SK-N-SH (cell line): ENCODE measurements around the gene LMF1.

ENCODE experiments used
- GABPA ChIP-seq: IDR thresholded peaks from 2 replicates; pipeline ENCODE4 v1.4.0; 2012; ENCODE audit warnings: low read depth, mild to moderate bottlenecking
- NFIC ChIP-seq: IDR thresholded peaks from 2 replicates; pipeline ENCODE4 v1.4.0; 2012; ENCODE audit warnings: borderline replicate concordance
- NRF1 ChIP-seq: IDR thresholded peaks from 2 replicates; pipeline ENCODE4 v1.6.1; 2012; ENCODE audit warnings: low read depth, mild to moderate bottlenecking, low read length
- POLR2AphosphoS5 ChIP-seq: IDR thresholded peaks from 2 replicates; pipeline ENCODE4 v1.6.1; 2012; ENCODE audit warnings: low read depth, low read length
- SIN3A ChIP-seq: IDR thresholded peaks from 2 replicates; pipeline ENCODE4 v1.6.1; 2012; ENCODE audit warnings: low read depth, mild to moderate bottlenecking, low read length, moderate library complexity, borderline replicate concordance
- YY1 ChIP-seq: IDR thresholded peaks from 2 replicates; pipeline ENCODE4 v1.4.0; 2012; ENCODE audit warnings: low read depth, mild to moderate bottlenecking
- TF ChIP-seq, protein P1 (sequence below): fragments of 200-600 bp; sonication (generic); IDR thresholded peaks from 2 replicates; pipeline ENCODE4 v1.6.1; 2017; ENCODE audit warnings: antibody characterized with exemption, mild to moderate bottlenecking, moderate library complexity
- TF ChIP-seq, protein P2 (sequence below): IDR thresholded peaks from 2 replicates; pipeline ENCODE4 v1.4.0; 2012; ENCODE audit warnings: low read depth, borderline replicate concordance
- TF ChIP-seq, protein P3 (sequence below): fragments of 150-350 bp; IDR thresholded peaks from 2 replicates; pipeline ENCODE4 v1.6.1; 2016; ENCODE audit warnings: mild to moderate bottlenecking, low read depth, low read length
- TF ChIP-seq, protein P4 (sequence below): IDR thresholded peaks from 2 replicates; pipeline ENCODE4; 2012
- TF ChIP-seq, protein P5 (sequence below): IDR thresholded peaks from 2 replicates; pipeline ENCODE4 v1.6.1; 2012; ENCODE audit warnings: mild to moderate bottlenecking, low read depth, low read length, moderate library complexity

DNA sequence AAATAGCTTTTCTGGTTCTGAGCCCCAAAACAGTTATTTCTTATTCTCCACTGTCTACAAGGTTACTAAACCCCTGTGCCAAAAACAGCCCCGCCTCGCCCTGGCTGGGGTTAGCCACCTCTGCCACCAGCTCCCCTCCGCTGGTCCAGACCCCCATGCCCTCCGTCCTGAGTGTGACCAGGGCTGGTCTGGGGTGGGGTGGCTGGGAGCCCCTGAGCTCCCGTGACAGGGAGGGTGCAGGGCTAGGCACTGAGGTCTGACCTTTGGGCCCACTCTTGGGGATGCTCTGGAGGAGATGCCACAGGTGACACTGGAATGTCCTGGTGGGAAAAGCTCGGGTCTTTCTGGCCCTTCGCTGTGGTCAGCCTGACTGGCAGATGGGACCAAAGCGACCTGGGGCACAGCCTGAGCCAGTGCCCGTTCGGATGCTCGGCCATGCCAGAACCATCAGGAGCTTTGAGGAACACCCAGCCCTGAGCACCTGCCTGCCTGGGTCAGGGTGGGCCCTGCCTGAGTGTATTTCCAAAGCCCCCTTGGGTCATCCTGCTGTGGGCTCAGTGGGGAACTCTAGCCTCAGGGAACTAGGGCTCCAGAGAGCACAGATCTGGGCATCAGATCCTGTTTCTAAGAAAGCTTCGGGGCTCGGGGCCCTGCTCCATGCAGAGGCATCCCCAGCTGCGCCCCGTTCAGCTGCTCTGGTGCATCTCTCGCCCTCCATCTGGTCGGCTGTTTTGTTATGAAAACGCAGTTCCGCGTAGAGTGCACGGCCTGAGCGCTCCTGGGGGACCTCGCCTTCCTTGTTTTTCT lies 98.1 kb downstream of the LMF1 start:
- TF ChIP-seq GABPA = no peak
- no peak for TF ChIP-seq YY1
- TF ChIP-seq, protein P1, sequence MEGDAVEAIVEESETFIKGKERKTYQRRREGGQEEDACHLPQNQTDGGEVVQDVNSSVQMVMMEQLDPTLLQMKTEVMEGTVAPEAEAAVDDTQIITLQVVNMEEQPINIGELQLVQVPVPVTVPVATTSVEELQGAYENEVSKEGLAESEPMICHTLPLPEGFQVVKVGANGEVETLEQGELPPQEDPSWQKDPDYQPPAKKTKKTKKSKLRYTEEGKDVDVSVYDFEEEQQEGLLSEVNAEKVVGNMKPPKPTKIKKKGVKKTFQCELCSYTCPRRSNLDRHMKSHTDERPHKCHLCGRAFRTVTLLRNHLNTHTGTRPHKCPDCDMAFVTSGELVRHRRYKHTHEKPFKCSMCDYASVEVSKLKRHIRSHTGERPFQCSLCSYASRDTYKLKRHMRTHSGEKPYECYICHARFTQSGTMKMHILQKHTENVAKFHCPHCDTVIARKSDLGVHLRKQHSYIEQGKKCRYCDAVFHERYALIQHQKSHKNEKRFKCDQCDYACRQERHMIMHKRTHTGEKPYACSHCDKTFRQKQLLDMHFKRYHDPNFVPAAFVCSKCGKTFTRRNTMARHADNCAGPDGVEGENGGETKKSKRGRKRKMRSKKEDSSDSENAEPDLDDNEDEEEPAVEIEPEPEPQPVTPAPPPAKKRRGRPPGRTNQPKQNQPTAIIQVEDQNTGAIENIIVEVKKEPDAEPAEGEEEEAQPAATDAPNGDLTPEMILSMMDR = no peak
- no peak for TF ChIP-seq NRF1
- TF ChIP-seq, protein P2, sequence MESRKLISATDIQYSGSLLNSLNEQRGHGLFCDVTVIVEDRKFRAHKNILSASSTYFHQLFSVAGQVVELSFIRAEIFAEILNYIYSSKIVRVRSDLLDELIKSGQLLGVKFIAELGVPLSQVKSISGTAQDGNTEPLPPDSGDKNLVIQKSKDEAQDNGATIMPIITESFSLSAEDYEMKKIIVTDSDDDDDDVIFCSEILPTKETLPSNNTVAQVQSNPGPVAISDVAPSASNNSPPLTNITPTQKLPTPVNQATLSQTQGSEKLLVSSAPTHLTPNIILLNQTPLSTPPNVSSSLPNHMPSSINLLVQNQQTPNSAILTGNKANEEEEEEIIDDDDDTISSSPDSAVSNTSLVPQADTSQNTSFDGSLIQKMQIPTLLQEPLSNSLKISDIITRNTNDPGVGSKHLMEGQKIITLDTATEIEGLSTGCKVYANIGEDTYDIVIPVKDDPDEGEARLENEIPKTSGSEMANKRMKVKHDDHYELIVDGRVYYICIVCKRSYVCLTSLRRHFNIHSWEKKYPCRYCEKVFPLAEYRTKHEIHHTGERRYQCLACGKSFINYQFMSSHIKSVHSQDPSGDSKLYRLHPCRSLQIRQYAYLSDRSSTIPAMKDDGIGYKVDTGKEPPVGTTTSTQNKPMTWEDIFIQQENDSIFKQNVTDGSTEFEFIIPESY = no peak
- TF ChIP-seq, protein P3, sequence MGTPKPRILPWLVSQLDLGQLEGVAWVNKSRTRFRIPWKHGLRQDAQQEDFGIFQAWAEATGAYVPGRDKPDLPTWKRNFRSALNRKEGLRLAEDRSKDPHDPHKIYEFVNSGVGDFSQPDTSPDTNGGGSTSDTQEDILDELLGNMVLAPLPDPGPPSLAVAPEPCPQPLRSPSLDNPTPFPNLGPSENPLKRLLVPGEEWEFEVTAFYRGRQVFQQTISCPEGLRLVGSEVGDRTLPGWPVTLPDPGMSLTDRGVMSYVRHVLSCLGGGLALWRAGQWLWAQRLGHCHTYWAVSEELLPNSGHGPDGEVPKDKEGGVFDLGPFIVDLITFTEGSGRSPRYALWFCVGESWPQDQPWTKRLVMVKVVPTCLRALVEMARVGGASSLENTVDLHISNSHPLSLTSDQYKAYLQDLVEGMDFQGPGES = no peak
- TF ChIP-seq, protein P4, sequence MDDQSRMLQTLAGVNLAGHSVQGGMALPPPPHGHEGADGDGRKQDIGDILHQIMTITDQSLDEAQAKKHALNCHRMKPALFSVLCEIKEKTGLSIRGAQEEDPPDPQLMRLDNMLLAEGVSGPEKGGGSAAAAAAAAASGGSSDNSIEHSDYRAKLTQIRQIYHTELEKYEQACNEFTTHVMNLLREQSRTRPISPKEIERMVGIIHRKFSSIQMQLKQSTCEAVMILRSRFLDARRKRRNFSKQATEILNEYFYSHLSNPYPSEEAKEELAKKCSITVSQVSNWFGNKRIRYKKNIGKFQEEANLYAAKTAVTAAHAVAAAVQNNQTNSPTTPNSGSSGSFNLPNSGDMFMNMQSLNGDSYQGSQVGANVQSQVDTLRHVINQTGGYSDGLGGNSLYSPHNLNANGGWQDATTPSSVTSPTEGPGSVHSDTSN = no peak
- no peak for TF ChIP-seq SIN3A
- TF ChIP-seq POLR2AphosphoS5 = no peak
- TF ChIP-seq, protein P5, sequence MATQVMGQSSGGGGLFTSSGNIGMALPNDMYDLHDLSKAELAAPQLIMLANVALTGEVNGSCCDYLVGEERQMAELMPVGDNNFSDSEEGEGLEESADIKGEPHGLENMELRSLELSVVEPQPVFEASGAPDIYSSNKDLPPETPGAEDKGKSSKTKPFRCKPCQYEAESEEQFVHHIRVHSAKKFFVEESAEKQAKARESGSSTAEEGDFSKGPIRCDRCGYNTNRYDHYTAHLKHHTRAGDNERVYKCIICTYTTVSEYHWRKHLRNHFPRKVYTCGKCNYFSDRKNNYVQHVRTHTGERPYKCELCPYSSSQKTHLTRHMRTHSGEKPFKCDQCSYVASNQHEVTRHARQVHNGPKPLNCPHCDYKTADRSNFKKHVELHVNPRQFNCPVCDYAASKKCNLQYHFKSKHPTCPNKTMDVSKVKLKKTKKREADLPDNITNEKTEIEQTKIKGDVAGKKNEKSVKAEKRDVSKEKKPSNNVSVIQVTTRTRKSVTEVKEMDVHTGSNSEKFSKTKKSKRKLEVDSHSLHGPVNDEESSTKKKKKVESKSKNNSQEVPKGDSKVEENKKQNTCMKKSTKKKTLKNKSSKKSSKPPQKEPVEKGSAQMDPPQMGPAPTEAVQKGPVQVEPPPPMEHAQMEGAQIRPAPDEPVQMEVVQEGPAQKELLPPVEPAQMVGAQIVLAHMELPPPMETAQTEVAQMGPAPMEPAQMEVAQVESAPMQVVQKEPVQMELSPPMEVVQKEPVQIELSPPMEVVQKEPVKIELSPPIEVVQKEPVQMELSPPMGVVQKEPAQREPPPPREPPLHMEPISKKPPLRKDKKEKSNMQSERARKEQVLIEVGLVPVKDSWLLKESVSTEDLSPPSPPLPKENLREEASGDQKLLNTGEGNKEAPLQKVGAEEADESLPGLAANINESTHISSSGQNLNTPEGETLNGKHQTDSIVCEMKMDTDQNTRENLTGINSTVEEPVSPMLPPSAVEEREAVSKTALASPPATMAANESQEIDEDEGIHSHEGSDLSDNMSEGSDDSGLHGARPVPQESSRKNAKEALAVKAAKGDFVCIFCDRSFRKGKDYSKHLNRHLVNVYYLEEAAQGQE = no peak
- no peak for TF ChIP-seq NFIC
